Subcutaneous adipose tissue (tissue), 4 donors: ENCODE measurements around the gene RAD1. TPM values are rescaled to one million over a fixed set of nuclear protein-coding genes. Genes with fewer than 3 reads are reported as not detected.

Source experiments
- total RNA-seq, 4 donors: library from RNA; depleted of rRNA; stranded (reverse); fragments of >200 nt; gene quantifications; one replicate each; pipeline ENCODE4 v1.1.0, GENCODE V29; 2016
- TF ChIP-seq, protein P1 (sequence below): fragments of 450-650 bp; IDR thresholded peaks from one replicate; pipeline ENCODE4 v1.5.1; 2016; ENCODE audit warnings: low read depth, mild to moderate bottlenecking, control low read depth, antibody characterized with exemption, moderate library complexity

The RAD1 gene
- total RNA-seq, 4 donors from 2014 or later = 13.2 to 24.5 (median 16.9) TPM

DNA sequence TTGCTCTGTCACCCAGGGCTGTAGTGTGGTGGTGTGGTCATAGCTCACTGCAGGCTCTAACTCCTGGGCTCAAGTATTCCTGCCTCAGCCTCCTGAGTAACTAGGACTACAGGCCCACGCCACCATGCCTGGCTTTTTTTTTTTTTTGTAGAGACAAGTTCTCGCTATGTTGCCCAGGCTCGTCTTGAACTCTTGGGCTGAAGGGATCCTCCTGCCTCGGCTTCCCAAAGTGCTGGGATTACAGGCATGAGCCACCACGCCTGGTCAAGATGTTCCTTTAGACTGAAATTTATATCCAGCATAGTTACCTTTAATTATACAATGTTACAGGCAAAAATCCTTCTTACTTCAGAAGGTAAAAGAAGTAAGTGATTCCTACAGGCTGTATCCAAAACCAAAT lies 12.5 kb upstream of the RAD1 start:
- TF ChIP-seq, protein P1, sequence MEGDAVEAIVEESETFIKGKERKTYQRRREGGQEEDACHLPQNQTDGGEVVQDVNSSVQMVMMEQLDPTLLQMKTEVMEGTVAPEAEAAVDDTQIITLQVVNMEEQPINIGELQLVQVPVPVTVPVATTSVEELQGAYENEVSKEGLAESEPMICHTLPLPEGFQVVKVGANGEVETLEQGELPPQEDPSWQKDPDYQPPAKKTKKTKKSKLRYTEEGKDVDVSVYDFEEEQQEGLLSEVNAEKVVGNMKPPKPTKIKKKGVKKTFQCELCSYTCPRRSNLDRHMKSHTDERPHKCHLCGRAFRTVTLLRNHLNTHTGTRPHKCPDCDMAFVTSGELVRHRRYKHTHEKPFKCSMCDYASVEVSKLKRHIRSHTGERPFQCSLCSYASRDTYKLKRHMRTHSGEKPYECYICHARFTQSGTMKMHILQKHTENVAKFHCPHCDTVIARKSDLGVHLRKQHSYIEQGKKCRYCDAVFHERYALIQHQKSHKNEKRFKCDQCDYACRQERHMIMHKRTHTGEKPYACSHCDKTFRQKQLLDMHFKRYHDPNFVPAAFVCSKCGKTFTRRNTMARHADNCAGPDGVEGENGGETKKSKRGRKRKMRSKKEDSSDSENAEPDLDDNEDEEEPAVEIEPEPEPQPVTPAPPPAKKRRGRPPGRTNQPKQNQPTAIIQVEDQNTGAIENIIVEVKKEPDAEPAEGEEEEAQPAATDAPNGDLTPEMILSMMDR = no peak

DNA sequence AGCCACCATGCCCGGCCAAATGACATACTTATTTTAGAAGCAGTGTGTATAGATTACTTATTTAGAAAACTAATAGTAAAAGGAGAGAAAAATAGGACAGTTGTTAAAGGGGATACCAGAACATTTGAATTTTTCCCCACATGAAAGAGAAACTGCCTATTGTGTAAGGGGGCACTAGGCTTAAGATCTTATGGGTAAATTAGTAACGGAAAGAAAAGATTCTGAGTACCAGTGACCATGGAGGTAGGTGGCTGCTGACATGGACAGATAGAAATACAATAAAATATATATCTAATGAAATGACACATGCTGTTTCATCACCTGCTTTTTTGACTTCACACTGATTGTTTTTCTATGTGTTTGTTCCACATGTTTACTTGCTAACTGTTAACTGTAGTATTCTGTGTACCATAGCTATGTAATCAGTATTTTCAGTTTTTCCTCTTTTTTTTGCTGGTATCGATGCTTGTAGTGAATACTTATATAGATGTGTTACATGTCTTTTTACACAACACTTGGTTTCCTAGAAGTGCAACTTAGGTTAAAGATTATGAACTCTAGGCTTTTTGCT lies 11.1 kb upstream of the RAD1 start:
- TF ChIP-seq, protein P1 = no peak

DNA sequence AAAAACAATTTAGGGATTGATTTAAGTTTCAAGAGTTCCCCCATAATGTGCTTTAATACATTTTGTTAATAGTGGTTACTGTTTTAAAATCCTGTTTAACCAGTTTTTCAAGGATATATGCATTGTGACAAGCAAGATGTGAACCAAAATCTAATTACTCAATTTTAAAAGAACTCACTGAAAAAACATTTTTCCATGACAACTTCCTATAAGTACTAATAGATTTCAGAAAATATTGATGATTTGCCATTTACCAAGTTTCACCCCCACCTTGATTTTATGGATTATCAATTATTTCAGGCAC lies 9.1 kb upstream of the RAD1 start:
- TF ChIP-seq, protein P1 = no peak

DNA sequence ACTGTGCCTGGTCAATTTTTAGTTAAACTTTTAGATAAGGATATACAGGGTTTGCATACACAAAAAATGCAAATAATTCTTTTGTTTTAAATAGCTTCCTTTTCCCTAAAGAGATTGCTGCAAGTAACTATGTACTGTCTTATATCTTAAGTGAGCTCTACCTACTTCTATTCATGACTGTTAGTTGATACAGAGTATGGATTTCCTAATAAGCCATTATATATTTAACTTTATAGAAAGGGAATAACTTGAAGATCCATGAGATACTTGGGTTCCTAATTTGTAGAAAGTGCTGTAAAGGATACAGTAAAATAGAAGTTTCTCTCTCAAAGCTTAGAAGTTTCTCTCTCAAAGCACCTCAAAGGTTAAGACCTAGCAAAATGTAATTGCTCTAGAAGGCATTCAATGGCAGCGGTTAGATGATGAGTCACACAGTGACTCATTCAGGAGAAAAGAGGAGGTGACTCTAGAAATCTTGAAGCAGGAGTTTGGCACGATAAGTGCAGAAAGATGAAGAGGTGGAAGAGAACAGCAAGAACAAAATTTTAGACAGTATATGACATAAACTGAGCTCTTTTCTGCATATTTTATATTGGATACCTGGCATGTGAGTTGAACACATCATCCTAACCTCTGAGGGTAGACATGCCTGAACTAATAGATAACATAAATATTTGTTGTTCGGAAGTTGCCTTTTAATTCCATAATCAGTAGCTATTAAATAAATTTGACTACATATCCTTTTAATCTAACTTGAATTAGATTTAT lies 8.6 kb upstream of the RAD1 start:
- TF ChIP-seq, protein P1 = no peak

DNA sequence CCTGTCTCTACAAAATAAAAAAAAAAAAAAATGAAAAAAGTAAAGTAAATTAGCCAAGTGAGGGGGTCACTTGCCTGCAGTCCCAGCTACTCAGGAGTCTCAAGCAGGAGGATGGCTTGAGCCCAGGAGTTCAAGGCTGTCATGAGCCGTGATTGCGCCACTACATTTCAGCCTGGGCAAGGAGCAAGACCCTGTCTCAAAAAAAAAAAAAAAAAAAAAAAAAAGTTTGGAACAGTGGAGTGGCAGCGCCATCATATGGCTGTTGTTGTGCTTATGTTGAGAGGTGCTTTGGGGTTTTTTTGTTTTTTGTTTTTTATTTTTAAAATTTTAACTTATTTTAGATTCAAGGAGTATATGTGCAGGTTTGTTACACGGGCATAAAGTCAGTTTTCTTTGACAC lies 3.8 kb upstream of the RAD1 start:
- TF ChIP-seq, protein P1 = no peak

DNA sequence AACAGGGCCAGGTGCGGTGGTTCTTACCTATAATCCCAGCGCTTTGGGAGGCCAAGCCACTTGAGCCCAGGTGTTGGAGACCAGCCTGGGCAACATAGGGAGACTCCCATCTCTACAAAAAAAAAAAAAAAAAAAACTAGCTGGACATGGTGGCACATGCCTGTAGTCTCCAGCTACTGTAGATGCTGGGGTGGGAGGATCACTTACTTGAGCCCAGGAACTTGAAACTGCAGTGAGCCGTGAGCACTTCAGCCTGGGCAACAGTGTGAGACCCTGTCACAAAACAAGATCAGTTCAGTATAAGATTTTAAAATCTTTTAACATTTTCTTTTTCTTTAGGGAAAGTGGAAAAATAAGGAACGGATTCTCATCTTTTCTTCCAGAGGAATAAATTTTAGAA lies 2.7 kb upstream of the RAD1 start:
- TF ChIP-seq, protein P1 = no peak

DNA sequence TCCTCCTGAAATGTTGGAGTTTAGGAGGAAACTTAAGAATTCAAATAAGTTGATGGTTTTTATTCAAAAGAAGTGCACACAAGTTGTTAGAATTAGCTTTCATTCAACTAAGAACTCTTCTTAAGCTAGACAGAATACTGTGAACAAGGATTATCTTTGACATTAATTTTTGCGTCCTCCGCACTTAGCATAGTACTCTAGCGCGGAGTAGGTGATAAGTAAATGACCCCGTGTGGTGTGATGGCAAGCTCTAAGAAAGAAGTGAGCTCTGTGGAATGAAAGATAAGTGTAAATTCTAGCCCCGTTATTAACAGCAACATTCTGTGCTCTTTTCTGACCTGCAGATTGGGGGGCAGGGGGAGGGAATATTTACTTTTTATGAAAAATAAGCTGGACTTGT lies 1.2 kb upstream of the RAD1 start:
- TF ChIP-seq, protein P1 = no peak
